SKM-1 treated with dmso at 0.1 percent for 144 hours (cell line): ENCODE data around the gene CYTH3.

Experiments
- DNase-seq: peaks from one replicate; lab custom pipeline; 2025; ENCODE audit not compliant: unreplicated experiment; lab: John Stamatoyannopoulos, UW

The CYTH3 gene

DNA sequence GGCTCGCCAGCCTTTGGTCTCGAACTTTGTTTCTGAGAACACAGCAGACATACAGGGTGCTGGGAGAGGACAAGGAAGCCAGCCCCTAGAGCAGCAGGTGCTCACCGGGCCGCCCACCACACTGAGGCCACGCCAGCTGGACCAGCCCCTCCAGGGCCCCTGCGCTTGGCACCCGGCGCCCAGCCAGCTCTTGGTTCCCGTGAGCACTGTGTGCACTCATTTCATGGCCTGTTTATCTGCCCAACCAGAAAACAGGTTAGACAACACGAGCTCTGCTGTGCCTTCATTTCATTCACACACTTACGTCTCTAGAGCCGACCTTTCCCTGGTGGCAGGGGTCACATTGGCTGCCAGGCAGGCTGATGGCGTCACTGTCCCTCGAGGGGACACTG lies 104.0 kb downstream of the CYTH3 start:
- no peak for DNase-seq

DNA sequence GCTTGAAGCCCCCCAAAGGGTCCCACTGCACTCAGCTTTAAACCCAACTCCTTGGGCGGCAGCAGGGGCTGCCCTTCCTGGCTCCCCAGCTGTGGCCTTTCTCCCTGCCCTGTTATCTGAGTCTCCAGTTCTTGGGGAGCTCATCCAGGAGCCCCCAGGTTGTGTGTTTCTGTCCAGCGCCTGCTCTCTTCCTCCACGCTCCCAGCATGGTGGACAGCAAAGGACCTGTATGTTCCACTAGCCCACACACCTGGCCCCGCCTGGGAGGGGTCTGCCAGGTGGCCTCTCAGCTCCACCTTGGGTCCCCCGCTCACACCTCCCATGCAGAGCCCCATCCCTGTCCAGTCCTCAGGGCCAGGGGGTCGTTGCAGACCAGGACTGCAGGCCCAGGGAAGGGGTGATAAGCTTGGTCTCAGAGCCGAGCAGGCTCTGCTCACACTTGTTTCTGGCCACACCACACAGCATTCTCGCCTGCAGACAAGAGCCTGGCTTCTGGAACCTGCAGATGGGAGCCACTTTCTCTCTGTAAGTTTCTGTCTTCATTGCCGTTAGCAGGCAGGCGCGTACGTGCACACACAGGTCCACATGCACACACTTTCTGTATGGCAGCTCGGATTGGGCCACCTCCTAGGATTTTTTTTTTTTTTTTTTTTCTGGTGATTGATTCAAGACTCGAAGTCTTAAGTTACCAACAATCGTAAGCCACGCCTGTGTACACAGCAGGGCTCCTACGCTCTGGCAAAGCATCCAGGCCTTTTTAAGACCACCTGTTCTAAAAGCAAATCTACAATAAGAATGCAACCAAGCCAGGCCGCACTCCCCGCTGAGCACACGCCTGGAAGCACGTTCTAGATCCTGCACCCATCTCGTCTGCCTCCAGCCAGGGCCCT lies 104.6 kb downstream of the CYTH3 start:
- DNase-seq = no peak

DNA sequence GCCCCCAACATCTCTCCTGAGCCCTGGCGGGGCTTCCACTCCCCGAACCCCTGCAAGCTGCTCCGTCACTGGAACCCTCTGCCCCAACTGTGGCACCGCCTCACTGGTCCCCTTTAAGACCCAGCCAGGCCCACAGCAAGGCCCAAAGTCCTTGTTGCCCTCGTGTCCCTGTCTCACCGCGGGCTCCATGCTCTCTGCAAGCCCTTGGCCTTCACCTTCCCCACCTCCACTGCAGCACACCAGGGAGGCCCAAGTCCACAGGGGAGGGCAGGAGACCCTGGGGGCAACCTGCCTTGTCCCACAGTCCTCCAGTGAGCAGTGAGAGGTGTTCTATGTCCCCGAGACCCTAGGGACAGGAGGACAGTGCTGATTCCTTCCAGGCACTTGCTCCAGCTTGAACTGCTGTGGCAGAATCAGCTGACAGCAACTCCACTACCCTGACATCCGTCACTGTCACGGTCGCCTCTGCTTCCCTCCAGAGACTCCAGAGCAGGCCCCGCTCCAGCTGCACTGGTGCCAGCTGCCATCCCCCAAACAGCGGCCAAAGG lies 105.3 kb downstream of the CYTH3 start:
- DNase-seq = no peak

DNA sequence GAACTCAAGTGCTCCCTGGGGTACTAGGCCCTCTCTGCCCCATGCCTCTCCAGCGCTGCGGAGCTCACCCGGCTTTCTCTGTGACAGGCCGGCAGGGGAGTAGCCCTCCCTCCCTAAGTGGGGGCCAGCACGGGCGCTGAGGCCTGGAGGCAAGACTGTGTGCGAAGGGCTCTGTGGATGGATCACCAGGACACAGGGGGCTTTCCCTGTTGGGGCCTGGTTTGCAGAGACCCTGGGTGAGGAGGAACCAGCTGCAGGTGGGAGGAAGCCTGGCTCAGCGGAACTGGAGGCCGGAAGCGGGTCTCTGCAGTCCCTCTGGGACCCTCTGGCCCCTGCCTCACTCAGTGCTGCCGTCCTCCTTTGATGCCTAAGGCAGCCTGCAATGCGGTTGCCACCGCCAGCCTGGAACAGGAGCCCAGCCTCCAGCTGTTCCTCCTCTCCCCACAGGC lies 106.0 kb downstream of the CYTH3 start:
- no peak for DNase-seq

DNA sequence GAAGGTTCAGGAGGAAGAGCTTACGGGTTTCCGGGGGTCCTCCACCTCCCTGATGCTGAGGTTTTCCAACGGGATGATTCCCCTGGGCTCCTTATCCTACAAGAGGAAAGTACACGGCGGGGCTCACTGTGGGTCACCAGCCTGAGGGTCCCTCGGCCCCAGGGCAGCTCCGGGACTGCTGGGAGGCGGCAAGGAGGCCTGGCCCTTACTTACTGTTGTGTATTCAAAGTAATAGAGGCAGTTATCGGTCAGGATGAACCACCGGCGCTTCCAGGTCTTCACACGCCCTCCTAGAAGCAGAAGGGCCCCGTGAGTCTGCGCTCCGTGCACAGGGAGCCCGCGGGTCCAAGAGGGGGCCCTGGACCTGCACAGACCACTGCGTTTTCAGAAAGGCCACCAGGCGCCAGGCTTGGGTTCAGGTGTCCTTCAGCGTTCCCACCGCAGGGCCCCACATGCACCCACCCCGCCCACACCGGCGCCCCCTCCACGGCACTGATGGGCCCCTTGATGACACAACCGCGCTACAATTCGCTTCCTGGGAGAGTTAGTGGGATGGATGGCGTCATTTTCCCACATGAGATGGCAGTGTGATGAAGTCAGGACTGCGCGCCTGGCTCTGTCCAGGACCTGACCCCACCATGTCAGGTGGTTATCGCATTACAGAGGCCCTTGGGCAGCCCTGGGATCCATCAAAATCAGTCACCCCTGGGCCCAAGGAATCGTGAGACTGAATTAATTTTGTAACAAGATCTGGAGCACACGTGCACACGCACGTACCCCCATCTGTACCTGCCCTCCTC lies 106.7 kb downstream of the CYTH3 start:
- no peak for DNase-seq

DNA sequence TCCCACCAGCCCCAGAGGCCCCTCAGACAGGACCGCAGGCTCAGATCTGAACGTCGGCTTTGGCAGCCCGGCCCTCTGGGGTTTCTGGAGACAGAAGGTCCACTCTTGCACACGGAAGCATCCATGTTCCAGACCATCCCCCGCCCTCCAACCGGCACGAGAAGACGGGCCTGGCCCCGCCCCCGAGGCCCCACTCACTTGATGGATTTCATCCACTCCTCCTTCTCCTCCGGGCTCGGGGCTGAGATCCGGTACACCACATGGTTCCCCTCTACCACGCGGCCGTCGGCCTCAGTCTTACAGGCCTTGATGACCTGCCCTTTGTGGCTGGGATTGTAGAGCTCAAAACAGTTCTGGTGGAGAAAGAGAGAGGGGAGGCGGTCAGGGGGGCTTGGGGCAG lies 107.3 kb downstream of the CYTH3 start:
- DNase-seq = no peak

DNA sequence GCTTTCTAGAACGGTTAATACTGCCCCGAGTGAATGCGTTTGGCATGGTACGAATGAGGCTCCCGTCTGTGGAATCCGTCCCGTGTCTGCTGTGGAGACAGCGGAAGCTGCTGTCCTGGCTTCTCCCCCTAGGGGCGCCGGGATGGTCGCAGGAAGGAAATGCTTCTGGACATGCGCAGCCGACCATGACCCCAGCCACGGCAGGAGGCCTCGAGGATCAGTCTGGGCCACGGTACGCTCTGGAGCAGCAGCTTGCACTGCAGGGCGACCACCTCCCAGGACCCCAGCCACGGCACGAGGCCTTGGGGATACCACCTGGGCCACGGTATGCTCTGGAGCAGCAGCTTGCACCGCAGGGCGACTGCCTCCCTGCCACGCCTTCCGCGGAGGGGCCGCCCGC lies 107.9 kb downstream of the CYTH3 start:
- no peak for DNase-seq

DNA sequence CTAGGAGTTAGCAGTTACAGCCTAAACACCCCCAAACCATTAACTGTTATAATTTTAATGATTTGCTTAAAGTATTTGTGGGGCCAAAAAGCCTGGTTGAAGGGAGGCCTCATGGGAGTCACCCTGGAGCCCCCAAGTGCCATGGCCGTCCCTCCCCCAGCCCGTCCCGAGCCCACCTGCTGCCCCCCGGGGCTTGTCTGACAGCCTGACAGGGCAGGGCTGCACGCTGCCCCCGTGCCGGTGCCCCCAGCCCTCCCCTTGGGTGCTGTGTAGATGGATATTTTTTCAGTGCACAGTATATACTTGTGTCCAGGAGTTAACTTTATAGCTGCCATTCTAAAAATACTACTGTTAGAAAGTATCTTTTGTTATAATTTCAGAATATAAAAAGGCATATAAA lies 108.4 kb downstream of the CYTH3 start:
- DNase-seq = no peak

DNA sequence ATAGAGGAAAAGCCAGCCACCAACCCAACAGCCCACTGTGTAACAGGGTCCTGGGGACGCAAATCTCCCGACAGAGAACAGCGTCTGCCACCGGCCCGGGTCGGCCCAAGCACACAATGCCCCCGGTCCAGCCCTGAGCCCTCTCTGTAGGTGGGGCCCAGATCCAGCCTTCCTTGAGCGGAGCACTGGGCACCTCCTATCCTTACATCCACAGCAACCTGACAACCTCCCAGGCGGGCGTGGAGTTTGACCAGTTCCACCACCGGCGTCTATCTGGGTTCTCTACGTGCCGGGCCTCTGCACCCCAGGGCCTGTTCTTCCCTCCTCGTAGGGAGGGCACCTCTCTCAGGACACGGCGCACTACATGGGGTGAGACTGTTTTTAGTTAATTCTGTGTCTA lies 109.0 kb downstream of the CYTH3 start:
- no peak for DNase-seq

DNA sequence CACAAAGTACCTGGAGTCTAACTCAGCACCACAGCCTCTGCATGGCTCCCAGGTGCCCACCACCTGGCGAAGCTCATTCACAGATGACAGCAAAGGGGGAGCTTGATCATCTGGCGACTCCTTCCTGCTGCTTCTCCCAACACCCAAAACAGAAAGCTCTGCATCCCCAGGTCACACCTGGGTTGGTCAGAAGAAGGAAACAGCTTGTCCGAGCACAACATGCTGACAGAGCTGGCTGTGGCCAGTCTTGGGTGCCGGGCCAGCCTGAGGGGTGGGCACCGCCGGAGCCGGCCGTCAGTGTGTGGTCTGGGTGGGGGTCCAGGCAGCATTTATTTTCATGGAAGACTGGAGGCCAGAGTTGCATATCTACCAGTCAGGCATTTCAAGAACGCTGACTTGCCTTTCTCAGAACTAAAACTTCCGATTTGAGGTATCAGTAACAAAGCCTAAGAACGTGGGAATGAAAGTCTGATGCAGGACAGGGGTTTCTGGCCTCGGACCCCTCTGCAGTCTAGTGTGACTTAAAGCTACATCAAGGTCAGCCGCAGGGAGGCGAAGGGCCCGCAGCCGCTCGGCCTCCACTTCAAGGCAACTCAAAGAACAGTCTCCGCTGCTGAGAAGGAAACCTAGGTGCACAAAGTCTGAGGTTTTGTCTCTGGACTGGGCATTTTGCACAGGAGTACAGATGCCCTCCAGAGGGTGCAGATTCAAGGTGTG lies 109.6 kb downstream of the CYTH3 start:
- no peak for DNase-seq

DNA sequence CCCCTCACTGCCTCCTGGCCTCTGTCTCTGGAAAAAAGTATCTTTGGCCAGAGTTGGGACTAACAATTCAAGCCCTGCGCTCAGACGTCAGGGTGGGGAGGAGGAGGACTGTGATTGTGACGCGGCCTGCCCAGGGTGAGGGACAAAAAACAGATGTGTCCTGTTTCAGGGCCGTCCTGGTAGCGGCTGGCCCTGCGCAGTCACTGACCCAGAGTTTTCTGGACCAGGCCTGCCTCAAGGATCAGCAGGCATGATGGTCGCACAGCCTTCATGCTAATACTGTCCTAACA lies 110.1 kb downstream of the CYTH3 start:
- no peak for DNase-seq

DNA sequence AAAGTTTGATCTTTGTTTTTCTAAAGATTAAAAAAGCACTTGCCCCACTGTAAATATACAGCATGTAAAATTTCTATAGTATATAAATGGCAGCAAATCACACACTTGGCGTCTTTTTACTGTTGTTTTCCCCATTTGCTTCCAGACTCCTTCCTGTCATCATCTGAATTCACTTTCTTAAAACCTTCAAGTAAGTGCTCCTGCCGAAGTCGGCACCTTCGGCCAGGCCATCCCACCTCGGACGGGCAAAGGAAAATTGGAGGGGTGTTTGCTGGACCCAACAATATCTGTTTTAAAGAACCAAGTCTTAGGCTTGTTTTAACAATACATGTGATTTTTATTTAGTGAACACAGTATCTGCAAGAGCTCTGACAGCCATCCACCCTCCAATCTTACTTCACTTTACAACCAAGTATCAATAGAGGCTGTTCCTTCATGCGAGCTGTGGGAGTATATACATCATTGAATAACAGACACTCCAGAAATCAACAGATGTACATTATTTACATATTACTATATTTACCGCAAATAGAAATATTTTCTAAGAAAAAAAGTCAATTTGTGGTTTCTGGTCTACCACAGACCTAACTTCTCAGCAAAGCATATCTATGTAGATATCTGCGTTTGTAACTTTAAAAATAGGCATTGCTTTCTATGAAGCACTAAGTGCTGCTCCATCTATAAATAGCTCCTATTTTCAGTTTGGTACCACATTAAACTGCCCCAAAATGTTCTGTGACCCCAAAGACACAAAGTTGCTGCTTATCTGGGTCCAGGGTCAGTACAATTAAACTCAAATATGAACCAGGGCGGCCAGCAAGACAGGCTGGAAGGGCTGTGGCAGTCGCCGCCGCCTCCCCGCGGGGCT lies 110.7 kb downstream of the CYTH3 start:
- no peak for DNase-seq

DNA sequence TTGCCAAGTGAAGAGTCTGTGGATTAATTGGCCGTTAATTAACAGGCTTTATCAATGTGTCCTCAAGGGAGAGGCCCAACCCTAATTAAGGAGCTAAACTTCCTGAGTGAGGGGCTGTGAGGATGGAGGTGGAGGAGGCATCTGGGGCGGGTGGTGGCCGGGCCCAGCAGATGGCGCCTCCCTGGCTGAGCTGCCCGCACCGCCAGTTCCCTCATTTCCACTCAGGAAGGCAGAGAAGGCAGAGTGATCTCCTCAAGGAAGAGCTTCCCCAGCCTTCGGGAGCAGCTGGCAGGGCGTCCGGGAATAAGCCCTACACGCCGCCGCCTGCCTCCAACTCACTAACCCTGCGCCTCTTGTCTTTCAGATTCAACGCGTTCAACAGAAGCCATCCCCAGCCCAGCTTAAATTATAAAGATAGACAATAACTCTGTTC lies 112.2 kb downstream of the CYTH3 start:
- no peak for DNase-seq

DNA sequence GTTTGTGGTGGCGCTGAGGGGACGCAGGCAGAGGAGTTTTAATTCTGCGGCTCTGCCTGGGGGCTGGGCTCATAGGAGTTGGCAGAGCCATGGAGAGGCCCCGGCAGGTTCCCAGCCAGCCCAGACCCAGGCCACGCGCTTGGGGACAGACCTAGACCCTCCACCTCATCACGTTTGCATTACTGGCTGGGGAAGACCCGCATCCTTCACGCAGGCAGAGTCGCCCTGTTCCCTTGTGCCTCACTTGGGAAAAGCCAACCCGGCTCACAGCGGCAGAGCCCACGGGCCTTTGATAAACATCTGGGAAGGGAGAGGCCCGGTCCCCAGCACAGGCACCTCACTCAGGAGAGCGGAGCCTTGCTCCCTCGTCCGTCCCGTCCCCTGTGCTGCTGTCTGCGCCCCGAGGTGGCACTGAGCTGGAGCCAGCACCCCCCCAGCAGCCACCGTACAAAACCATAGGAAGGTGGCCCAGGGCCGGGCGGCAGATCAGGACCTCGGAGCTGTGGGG lies 112.8 kb downstream of the CYTH3 start:
- DNase-seq = no peak

DNA sequence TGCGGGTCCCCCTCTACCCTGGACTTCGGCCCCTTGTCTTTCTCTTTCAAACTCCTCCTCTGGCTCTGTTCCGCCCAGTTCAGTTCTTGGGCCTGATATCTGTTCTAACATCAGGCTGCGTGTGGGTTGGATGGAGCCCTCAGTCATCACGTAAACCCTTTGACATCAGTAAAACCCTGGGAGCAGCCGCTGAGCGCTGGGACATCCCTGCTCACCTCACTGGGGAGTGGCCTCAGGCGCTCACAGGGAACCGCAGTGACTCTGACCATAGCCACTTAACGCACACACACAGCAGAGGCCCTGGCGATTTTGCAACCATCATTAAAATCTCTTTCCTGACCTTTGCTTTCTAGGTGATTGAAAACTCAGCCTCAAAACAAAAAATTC lies 113.3 kb downstream of the CYTH3 start:
- no peak for DNase-seq

DNA sequence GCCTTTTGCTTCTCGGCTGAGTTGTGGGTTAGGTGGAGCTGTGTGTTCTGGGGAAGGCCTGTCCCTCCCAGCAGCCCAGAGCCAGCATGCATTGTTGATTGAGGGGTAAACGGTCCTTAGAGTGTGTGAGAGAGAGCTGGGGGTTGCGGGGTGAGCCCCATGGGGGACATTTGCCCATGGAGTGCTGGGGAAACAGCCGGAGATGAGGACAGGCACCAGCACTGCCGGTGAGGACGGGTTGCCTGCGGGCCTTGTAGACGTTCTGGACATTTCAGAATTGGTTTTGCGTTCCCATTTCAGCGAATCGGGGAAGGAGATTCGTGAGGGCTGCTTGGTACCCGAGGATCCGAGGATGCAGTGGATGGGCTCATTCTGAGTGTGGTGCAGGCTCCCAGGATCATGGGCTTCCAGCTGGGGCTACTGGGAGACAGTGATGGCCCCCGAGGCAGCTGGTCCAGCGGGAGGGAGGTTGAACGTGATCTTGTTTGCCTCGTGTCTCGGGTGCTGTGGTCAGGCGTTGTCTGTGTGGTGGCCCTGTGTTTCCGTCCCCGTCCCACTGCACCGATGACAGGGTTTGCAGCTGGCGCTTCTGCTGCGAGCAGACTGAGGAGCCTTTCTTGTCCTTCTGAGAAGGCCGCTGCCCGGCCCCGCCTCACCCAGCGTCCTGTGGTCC lies 113.9 kb downstream of the CYTH3 start:
- DNase-seq = no peak

DNA sequence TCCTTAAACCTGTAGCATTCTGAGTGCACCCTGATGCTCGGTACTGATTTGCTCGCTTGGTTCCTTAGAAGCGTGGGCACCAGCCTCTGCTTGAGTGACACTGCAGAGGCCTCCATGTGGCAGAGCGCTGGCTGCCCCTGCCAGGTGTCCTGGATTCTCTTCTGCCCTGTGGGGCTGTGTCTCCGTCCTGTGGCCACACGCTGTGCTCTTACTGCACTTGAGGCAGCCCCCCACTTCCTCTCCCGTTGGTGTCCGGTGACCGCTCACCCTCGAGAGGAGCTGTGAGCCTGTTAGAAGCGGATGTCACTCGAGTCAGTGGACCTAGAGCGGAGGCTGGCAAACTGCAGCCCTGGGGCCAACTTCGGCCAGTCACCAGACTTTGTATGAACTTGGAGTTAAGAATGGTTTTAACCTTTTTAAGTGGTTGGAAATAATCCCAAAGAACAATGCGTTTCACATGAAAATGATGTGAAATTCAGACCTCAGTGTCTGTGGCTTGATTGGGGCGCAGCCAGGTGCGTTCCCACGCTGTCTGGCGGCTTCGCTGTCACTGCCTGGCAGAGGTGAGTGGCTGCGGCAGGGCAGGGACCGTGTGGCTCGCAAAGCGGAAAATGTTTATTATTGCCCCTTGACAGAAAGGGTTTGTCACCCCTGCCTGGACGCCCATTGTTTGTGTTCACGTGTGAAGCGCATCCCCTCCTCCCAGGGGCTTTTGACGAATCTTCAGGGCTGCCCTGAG lies 114.6 kb downstream of the CYTH3 start:
- DNase-seq = no peak

DNA sequence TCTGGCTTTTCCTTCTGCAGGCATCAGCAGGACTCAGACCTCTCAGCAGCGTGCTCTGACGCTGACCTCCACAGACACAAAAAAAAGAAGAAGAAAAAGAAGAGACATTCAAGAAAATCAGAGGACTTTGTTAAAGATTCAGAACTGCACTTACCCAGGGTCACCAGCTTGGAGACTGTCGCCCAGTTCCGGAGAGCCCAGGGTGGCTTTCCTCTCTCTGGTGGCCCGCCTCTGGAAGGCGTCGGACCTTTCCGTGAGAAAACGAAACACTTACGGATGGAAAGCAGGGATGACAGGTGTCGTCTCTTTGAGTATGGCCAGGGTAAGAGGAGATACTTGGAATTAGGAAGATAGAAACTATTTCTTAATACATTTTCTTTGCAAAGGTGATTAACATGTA lies 115.7 kb downstream of the CYTH3 start:
- DNase-seq = no peak

DNA sequence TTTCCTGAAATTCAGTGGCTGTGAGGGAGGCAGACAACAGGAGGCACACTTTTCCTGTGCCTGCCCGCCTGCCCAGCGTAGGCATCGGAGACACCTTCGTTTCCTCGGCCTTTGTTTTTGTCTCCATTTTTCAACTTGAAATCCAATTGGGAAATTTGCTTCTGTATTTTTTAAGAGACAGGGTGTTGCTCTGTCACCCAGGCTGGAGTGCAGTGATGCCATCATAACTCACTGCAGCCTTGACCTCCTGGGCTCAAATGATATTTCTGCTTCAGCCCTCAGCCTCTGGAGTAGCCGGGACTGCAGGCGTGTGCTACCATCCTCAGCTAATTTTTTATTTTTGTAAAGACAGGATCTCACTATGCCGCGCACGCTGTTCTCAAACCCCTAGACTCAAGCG lies 116.8 kb downstream of the CYTH3 start:
- no peak for DNase-seq
